GM12891 (cell line): ENCODE data around the gene EPHA8.

ENCODE experiments used
- PAX5 ChIP-seq: IDR thresholded peaks from 2 replicates; pipeline ENCODE4 v1.6.1; 2011; ENCODE audit warnings: low read length, moderate library complexity, mild to moderate bottlenecking; ENCODE audit not compliant: insufficient read depth, severe bottlenecking
- POLR2A ChIP-seq: IDR thresholded peaks from 2 replicates; pipeline ENCODE4 v1.6.1; 2011; ENCODE audit warnings: low read depth, low read length, control low read depth
- POLR2AphosphoS5 ChIP-seq: IDR thresholded peaks from 2 replicates; pipeline ENCODE4 v1.6.1; 2011; ENCODE audit warnings: low read depth, low read length, control low read depth
- TAF1 ChIP-seq: IDR thresholded peaks from 2 replicates; pipeline ENCODE4 v1.6.1; 2011; ENCODE audit warnings: low read depth, low read length, control low read depth

GRCh38 chr1:22536506-22536905 lies 26.8 kb upstream of the EPHA8 start:
- TF ChIP-seq POLR2A (no peak), POLR2AphosphoS5 (no peak), TAF1 (no peak), PAX5 (no peak)
